ENCODE data around the gene TRIM14.

TRIM14 gene

GRCh38 chr9:98149422-98149821 lies 30.4 kb upstream of the TRIM14 start:
- no peak for TF ChIP-seq ZNF274 (IDR thresholded peaks at IDR 0.05; ENCODE audit: low read depth, low read length)
- H3K4me3 ChIP-seq (ENCODE audit: low read length) = no peak overlapping the region

- TF ChIP-seq ZNF274 (IDR thresholded peaks at IDR 0.05; ENCODE audit: low read depth, low read length) = no peak
- H3K4me3 ChIP-seq (ENCODE audit: low read length) = no peak overlapping the region
Observed at GRCh38 chr9:98148486-98148885, 29.5 kb upstream of the TRIM14 start.

GRCh38 chr9:98147582-98147981 lies 28.6 kb upstream of the TRIM14 start:
- no peak for TF ChIP-seq ZNF274 (IDR thresholded peaks at IDR 0.05; ENCODE audit: low read depth, low read length)
- H3K4me3 ChIP-seq (ENCODE audit: low read length) = no peak overlapping the region

- H3K4me3 ChIP-seq (ENCODE audit: low read length) = no peak overlapping the region
- no peak for TF ChIP-seq ZNF274 (IDR thresholded peaks at IDR 0.05; ENCODE audit: low read depth, low read length)
Observed at GRCh38 chr9:98146101-98146991, 27.3 kb upstream of the TRIM14 start.

- H3K4me3 ChIP-seq (ENCODE audit: low read length) = no peak overlapping the region
- no peak for TF ChIP-seq ZNF274 (IDR thresholded peaks at IDR 0.05; ENCODE audit: low read depth, low read length)
Observed at GRCh38 chr9:98144631-98145030, 25.6 kb upstream of the TRIM14 start.

GRCh38 chr9:98144076-98144475 lies 25.1 kb upstream of the TRIM14 start:
- no peak overlapping the region for H3K4me3 ChIP-seq (ENCODE audit: low read length)
- no peak for TF ChIP-seq ZNF274 (IDR thresholded peaks at IDR 0.05; ENCODE audit: low read depth, low read length)

- no peak overlapping the region for H3K4me3 ChIP-seq (ENCODE audit: low read length)
- no peak for TF ChIP-seq ZNF274 (IDR thresholded peaks at IDR 0.05; ENCODE audit: low read depth, low read length)
Observed at GRCh38 chr9:98142925-98143481, 24.0 kb upstream of the TRIM14 start.

GRCh38 chr9:98142182-98142907 lies 23.3 kb upstream of the TRIM14 start:
- H3K4me3 ChIP-seq (ENCODE audit: low read length) = no peak overlapping the region
- TF ChIP-seq ZNF274 (IDR thresholded peaks at IDR 0.05; ENCODE audit: low read depth, low read length) = no peak

GRCh38 chr9:98140503-98140902 lies 21.5 kb upstream of the TRIM14 start:
- no peak for TF ChIP-seq ZNF274 (IDR thresholded peaks at IDR 0.05; ENCODE audit: low read depth, low read length)
- H3K4me3 ChIP-seq (ENCODE audit: low read length) = no peak overlapping the region

GRCh38 chr9:98136489-98136888 lies 17.5 kb upstream of the TRIM14 start:
- H3K4me3 ChIP-seq (ENCODE audit: low read length) = no peak overlapping the region
- no peak for TF ChIP-seq ZNF274 (IDR thresholded peaks at IDR 0.05; ENCODE audit: low read depth, low read length)

GRCh38 chr9:98135938-98136337 lies 16.9 kb upstream of the TRIM14 start:
- no peak for TF ChIP-seq ZNF274 (IDR thresholded peaks at IDR 0.05; ENCODE audit: low read depth, low read length)
- no peak overlapping the region for H3K4me3 ChIP-seq (ENCODE audit: low read length)

GRCh38 chr9:98135558-98135934 lies 16.5 kb upstream of the TRIM14 start:
- TF ChIP-seq ZNF274 (IDR thresholded peaks at IDR 0.05; ENCODE audit: low read depth, low read length) = no peak

GRCh38 chr9:98134702-98135557 lies 15.9 kb upstream of the TRIM14 start:
- no peak overlapping the region for H3K4me3 ChIP-seq (ENCODE audit: low read length)

More at GRCh38 chr9:98135558-98135934, 16.5 kb upstream of the TRIM14 start:
- no peak overlapping the region for H3K4me3 ChIP-seq (ENCODE audit: low read length)

More at GRCh38 chr9:98134702-98135557, 15.9 kb upstream of the TRIM14 start:
- no peak for TF ChIP-seq ZNF274 (IDR thresholded peaks at IDR 0.05; ENCODE audit: low read depth, low read length)
